NOMO-1 treated with dmso at 0.1 percent for 144 hours (cell line): Measurements from ENCODE around the gene OR51B4.
"Not testable (repeated sequence)": the region's sequence is repeated elsewhere in the genome, so short reads cannot be mapped to it uniquely, and the experiment has no call there.

Source experiments
- DNase-seq: peaks from one replicate; lab custom pipeline; 2025; ENCODE audit not compliant: unreplicated experiment; lab: John Stamatoyannopoulos, UW

Gene OR51B4, protein sequence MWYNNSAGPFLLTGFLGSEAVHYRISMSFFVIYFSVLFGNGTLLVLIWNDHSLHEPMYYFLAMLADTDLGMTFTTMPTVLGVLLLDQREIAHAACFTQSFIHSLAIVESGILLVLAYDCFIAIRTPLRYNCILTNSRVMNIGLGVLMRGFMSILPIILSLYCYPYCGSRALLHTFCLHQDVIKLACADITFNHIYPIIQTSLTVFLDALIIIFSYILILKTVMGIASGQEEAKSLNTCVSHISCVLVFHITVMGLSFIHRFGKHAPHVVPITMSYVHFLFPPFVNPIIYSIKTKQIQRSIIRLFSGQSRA

DNA sequence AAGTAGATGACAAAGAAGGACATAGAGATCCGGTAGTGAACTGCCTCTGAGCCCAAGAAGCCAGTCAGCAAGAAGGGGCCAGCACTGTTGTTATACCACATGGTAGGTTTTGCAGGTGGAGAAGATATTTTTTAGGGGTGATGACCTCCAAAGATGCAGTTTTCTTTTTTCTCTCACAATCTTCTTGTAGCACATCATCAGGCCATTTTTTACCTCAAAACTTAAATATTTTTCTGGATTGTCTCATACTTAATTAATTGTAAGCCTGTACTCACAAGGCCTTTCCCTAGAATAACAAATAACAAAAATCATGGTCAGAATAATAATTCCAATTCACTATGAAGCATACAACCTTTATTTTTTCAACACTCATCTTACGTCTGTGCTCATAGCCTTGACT lies at the start of gene OR51B4:
Gene OR51B4, minus strand, starts transcription at position 101 of the 400 bp plus-strand sequence. Its CDS starts 0 bp downstream, at position 101.
- no peak for DNase-seq

DNA sequence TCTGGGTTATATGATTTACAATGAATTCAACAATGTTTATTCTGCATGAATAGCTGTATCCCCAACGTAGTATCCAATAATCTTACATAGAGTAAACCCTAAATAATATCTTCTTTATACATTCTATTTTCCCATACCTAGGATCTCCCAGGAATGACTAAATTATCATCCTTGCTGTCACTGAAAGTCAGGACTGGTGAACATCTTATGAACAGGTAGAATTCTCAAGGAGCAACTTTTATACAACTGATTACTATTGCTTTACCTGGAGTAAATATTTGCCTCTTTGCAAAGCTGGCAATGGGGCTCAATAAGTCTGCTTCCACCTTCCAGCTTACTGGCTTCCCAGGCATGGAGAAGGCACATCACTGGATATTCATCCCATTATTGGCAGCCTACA lies 49.5 kb upstream of the OR51B4 start, which contains the start of gene OR51B6:
Gene OR51B6, plus strand, starts transcription at position 301 of the 400 bp plus-strand sequence. Its CDS starts 0 bp downstream, at position 301.
- no peak for DNase-seq

DNA sequence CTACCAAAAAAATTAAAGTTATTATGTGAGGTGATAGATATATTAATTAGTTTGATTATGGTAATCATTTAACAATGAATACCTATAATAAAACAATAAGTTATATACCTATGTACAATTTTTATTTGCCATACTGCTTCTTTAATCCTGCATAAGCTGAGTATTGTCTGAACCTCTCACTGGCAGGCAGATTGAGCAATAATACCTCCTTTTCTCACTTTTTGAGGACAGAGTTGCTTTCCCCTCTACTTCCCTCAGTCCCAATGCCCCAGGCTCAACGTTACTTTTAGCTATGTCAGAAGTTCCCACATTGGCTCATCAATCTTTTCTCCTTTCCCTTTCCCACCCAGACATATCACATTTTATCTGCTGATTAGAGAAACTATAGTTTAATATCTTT lies 47.8 kb upstream of the OR51B4 start:
- DNase-seq, result no peak

DNA sequence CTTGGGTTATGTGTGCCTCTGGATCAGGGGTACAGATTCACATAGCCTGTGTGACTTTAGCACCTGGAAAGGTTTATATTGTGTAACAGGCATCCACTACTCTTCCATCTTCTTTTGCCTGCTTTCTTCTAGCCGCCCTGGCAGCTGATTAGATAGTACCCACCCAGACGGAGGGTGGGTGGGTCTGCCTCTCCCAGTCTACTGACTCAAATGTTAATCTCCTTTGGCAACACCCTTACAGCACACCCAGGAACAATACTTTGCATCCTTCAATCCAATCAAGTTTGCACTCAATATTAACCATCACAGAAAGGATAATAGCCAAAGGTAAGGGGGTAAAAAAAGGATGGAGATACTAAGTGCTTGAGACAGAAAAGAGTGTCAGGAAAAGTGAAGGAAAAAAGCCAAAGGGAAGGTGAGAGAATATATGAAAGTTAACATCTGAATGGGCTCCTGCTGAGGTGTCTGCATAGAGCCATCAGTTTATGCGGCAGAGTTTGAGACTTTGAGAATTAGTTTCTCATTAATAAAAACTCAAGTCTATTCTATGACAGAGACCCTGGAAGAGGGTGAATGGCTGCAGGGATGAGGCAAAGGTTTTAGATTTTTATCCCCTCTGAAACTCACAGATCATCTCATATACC lies 46.9 kb upstream of the OR51B4 start:
- no peak for DNase-seq

DNA sequence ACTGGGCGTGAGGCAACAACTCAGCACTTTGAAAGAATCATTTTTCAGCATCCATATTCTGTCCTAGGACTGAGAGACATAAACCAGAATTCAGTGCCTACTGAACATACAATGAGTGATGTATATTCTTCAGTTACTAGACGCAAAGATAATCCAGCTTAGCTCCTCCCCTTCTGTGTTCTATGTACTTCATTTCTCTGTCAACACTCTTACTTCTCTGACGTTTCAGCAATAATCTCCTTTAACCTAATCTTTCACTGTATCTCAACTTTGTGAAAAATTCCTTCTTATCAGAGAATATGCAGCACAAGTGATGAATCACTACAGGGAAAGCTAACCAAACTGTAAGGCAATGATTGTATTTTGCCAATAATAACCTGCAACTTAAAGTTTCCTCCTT lies 44.1 kb upstream of the OR51B4 start:
- DNase-seq, result no peak

DNA sequence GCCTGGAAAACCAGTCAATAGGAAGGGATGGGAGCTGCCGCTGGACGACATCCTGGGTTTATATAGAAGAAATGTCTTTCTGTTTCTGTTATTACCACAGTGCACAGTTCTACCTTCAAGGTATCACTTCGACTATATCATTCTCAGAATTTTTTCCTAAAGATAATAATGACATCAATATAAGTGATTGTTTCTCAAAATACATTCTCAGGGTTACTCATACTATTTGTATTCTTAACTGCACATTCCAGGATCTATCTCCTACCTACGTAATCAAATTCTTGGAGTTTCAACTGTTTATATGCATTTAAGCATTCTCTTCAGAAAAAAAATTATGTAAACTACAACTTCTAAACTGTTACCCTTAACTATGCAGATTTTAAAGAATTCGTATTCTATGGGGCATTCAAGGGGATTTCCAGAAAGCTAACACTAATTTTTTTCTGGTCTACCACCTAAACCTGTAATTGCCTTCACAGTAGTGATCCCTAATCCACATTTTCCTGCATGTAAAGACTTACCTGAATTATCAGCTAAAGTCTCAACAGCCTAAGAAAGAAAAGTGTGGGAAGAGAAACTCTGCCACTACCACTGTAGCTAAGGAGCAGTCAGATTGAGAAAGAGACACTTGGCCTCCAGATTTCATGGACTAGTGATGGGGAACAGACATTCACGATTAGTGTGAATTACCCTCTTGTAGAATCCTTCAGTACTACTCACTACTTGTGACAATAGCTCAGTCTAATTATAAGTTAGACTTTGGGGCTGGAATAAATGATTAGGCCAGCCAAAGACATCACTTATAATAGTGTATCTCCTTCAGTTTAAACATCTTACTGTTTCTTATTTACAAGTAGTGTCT lies 42.0 kb upstream of the OR51B4 start, which contains the start of gene OR51B5:
Gene OR51B5, minus strand, starts transcription at position 51 of the 862 bp plus-strand sequence. Its CDS starts 0 bp downstream, at position 51.
- DNase-seq, result no peak

DNA sequence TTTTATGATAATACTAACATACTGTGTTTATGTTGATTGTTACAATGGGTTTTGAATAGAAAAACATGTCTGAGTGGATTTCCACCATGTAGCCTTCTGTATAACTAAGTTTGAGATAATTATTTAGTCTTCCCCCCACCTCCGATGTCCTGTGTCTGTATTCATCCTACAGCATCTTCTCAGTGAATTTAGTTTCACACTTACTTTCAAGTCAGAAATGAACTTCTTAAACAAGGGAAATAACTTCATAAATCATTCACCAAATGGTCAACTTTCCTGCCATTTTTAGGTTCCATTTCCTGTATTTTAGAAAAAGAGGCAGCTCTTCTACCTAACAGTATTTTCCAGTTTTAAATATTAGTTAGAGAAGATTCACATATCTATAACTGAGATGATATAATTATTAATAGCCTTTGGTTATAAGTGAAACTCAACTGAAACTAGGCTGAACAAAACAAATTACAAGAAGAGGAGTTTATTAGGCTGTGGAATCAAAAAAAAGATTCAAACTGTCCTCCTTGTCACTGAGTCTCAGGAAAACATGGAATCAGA lies 38.1 kb upstream of the OR51B4 start:
- no peak for DNase-seq

DNA sequence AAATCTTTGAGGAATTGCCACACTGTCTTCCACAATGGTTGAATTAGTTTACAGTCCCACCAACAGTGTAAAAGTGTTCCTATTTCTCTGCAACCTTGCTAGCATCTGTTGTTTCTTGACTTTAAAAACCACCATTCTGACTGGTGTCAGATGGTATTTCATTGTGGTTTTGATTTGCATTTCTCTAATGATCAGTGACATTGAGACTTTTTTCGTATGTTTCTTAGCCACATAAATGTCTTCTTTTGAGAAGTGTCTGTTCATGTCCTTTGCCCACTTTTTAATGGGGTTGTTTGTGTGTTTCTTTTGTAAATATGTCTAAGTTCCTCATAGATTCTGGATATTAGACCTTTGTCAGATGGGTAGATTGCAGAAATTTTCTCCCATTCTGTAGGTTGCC lies 35.5 kb upstream of the OR51B4 start:
- not testable (repeated sequence) for DNase-seq

DNA sequence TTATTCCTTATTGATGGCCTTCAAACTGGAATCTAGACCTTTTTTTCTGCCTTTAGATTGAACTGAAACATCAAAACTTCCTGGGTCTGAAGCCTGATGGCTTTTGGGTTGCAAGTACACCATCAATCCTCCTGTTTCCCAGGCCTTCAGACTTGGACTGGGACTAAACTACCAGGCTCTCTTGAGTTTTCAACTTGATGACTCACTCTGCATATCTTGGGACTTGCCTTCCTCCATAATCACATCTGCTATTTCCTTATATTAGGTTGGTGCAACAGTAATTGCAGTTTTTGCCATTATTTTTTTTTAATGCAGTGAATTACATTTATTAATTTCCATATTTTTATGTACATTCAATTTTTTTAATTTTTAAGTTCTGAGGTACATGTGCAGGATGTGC lies 34.6 kb upstream of the OR51B4 start:
- DNase-seq, result no peak

DNA sequence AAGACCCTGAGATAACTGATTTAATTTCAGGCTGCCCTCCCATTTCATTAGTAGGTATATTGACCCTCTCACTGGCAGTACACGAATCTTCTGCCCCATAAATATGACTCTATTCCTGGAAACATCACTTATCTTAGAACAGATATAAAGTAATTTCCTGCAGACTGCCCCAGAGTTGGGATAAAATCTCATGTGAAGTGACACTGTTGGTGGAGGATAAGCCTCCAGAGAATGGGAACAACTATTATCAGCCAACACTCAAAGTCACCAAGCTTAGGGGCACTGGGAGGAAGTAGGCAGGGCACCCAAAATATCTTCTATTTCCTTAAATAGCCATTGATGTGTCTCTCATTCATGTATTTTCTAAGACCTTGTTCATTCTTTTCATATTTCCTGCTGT lies 33.4 kb upstream of the OR51B4 start:
- no peak for DNase-seq

DNA sequence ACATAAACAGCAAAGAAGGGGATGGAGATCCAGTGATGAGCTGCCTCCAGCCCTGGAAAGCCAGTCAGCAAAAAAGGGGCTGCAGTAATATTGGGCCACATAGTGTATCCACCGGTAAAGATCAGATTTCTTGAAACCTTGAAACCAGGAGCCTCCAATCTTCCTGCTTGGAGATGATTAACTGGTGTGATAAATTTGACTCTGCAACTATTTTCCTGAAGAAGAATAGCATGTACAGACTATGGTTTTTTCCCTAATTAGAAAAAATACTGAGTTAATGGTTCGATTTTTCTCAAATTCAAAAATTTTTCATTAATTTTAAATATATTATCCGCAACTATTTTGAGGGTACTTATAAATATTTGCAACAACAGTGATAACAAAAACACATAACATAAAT lies 22.5 kb upstream of the OR51B4 start, which contains the start of gene OR51B2:
Gene OR51B2, minus strand, starts transcription at position 101 of the 400 bp plus-strand sequence. Its CDS starts 0 bp downstream, at position 101.
- no peak for DNase-seq

DNA sequence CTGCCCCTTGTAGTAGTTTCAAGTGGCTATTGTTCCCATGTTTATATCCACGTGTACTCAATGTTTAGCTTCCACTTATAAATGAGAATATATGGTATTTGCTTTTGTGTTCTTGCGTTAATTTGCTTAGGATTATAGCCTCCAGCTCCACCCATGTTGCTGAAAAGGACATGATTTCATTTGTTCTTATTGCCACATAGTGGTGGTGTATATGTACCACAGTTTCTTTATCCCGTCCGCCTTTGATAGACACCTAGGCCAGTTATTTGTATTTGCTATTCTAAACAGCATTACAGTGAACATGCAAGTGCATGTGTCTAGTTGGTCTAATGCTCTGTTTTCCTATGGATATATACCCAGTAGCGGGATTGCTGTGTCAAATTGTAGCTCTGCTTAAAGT lies 15.5 kb upstream of the OR51B4 start:
- no peak for DNase-seq

DNA sequence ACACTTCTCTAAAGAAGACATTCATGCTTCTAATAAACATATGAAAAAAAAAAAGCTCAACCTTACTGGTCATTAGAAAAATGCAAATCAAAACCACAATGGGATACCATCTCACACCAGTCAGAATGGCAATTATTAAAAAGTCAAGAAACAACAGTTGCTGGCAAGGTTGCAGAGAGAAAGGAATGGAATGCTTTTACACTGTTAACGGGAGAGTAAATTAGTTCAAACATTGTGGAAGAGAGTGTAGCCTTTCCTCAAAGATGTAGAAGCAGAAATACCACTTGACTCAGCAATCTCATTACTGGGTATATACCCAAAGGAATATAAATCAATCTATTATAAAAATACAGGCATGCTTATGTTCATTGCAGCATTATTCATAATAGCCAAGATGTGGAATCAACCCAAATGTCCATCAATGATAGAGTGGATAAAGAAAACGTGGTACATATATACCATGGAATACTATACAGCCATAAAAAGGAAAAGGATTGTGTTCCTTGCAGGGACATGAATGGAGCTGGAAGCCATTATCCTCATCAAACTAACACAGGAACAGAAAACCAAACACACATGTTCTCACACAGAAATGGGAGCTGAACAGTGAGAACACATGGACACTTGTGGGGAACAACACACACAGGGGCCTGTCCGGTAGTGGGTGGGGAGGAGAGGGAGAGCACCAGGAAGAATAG lies 11.7 kb upstream of the OR51B4 start:
- not testable (repeated sequence) for DNase-seq

DNA sequence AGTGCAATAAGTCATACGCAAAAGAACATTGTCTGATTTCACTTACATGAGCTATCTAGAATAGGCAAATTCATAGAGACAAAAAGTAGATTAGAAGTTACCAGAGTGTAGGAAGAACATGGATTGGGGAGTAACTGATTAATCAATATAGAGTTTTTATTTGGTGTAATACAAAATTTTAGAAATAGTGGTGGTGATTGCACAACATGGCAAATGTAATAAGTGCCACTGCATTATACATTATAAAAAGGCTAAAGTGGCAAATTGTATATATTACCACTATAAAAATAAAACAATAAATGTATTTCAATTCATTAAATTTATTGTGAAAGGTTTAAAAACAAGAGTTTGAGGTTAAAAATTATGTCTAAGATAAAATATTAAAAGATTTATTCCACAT lies 8.7 kb upstream of the OR51B4 start:
- no peak for DNase-seq

DNA sequence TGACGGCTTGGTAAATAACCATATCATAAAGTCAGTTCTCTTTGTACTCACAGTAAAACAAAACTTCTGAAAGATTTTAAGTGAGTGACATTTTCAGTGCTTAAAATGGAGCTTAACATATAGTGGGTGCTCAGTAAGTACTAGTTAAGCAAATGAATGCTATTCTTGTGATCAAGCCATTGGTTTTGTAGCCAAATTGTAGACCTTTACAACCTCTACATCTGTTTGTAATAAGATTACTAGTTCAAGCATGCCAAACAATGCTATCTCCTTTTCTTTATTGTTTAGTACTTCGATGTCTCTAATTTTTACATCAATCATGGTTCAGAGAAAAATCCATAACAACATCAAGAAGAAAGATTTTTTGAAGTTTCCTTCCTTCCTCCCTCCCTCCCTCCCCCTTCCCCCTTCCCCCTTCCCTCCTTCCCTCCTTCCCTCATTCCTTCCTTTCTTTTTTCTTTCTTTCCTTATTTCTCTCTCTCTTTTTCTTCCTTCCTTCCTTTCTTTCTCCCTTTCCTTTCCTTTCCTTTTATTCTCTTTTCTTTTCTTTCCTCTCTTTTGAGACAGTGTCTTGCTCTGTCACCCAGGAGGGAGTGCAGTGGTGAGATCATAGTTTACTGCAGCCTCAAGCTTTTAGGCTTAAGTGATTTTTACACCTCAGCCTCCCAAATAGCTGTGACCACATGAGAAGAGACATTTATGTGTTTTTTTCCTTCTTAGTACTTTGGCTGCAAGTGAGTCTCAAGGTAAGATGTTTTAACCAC lies 5.7 kb upstream of the OR51B4 start:
- DNase-seq, result no peak

DNA sequence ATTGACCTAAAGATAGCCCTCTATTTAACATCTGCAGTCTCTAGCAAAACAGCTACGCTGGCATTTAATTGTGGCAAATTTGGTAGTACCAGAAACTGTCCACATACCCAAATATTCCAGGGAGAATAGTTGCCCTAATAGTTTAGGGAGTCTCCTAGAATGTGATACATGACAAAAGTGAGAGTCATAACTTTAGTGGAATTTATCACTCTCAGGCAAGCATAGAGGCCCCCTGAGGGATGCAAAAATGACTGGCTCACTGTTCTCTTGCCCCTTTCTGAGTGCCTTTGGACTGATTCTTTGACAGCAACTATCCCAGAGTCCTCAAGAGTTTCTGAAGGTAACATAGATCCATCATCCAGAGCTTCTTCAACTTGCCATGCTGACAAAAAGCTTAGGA lies 2.3 kb upstream of the OR51B4 start:
- DNase-seq, result no peak

DNA sequence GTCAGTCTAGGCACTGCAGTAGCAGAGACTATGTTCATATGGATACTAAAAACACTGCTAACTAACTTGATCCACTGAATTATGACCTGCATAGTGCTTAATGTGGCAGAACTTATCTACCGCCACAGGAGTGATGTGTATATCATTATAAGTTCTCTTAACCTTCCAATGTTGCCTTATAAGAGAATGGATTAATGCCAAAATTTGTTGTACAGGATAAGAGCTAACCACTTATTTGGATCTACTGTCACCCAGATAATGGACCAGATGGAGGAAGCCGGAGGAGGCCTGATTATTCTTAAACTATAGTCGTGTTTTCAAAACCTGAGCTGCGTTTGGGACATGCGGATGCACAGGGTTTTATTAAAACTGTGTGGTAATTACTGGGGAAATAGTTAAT lies 1.9 kb upstream of the OR51B4 start:
- no peak for DNase-seq

DNA sequence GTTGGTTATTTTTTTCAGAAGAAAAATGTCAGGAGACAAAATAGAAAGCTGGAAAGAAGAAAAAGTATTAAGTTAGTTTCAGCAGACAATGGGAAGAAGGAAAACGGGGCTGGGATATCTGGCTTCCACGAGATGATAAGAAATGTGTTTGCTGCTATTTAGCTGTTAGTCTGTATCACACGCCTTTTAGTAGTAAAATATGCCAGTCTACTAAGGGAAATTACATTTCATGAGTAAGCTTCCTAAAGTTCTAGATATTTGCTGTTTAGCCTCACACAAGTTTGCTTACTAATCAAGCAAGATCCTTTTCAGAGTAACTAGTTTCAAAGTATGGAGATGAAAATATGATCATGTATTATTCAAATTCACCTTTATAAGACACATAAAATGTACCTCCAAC lies 1.5 kb downstream of the OR51B4 start:
- DNase-seq, result no peak

DNA sequence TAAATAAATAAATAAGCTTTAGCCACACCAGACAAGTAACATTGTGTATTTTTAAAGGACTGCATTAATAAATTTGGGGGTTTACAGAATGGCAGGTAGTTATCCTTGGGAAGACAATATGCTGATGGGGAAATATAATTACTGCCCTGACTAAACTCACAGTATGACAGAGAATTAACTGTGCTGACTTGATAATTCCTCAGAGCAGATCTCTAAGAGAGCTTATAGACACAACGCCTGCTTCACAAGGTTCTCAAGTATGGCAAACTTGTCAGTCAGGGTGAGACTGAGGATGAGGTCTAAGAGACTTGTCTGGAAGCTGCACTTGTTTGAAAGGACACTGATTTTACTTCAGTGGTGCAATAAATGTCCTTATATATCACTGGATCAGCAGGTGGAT lies 3.3 kb downstream of the OR51B4 start:
- no peak for DNase-seq
